ENCODE results near the gene LAS1L. TPM values are rescaled to one million over a fixed set of nuclear protein-coding genes. Genes with fewer than 3 reads are reported as not detected.

Gene LAS1L
- total RNA-seq: 10 to 100 TPM; 17.2 to 31.1 (median 23.6) TPM
- long read RNA-seq, donor 1, transcript LAS1L-203 (14 exons, 2,439 nt): minor isoform, 8 of 51 reads
- long read RNA-seq, donor 1, transcript LAS1L-202 (13 exons, 2,386 nt): major isoform, 23 of 51 reads
- long read RNA-seq, donor 1, partial matches to known transcripts: 4 of 51 reads
- long read RNA-seq, donor 1, other reads (novel, unspliced or antisense): 15 of 51 reads
- long read RNA-seq, donor 2, transcript LAS1L-202 (13 exons, 2,386 nt): major isoform, 5 of 22 reads
- long read RNA-seq, donor 2, partial matches to known transcripts: 14 of 22 reads
- long read RNA-seq, donor 2, other reads (novel, unspliced or antisense): 3 of 22 reads

GRCh38 chrX:65534450-65535292 lies at the start of gene LAS1L:
Gene LAS1L, minus strand, starts transcription at chrX:65534787. Its CDS starts 72 bp downstream, at chrX:65534715.
- H3K4me1 ChIP-seq (ENCODE audit: low read depth): peaks cover 9% of the 10 kb centered on the region
- TF ChIP-seq CTCF (IDR thresholded peaks at IDR 0.05): no peak
- intact Hi-C loops (cut with DNase I, micrococcal nuclease): no loop called here

GRCh38 chrX:65582450-65583082 lies 48.0 kb upstream of the LAS1L start:
- Histone ChIP-seq H3K4me1 (ENCODE audit: low read depth) (no peaks in the 10 kb centered on the region), H3K4me3 (no peak overlapping the region), H3K9me3 (no peaks in the 10 kb centered on the region), H3K36me3 (ENCODE audit: low read depth) (no peaks in the 10 kb centered on the region)
- intact Hi-C loops (cut with DNase I, micrococcal nuclease): loop anchor here (10.0 kb wide), 1 partner anchor 402 kb away; no protein-coding TSS in a partner anchor
- DNase-seq: no peak
- ATAC-seq: no peak
- no peak for TF ChIP-seq CTCF (IDR thresholded peaks at IDR 0.05)

More at GRCh38 chrX:65534450-65535292, at the start of gene LAS1L:
- H3K9me3 ChIP-seq: no peaks in the 10 kb centered on the region
- no peaks in the 10 kb centered on the region for H3K36me3 ChIP-seq (ENCODE audit: low read depth)
- DNase-seq (peak; percentile 90 to 92 (median 91)), ATAC-seq (peak; percentile 99)
- H3K4me3 ChIP-seq: peak within 1 kb of the TSS; percentile 36

GRCh38 chrX:65581661-65582339 lies 47.2 kb upstream of the LAS1L start:
- ATAC-seq: peak; percentile 95
- intact Hi-C loops (cut with DNase I, micrococcal nuclease): loop anchor here (10.0 kb wide), 1 partner anchor 403 kb away; no protein-coding TSS in a partner anchor
- Histone ChIP-seq H3K9me3 (no peaks in the 10 kb centered on the region), H3K4me1 (ENCODE audit: low read depth) (no peaks in the 10 kb centered on the region), H3K4me3 (no peak overlapping the region), H3K36me3 (ENCODE audit: low read depth) (no peaks in the 10 kb centered on the region)
- DNase-seq: peak in 2 of 3 donors; percentile 37 to 72
- TF ChIP-seq CTCF (IDR thresholded peaks at IDR 0.05): peak; percentile 30

GRCh38 chrX:65578346-65578745 lies 43.8 kb upstream of the LAS1L start:
- intact Hi-C loops (cut with DNase I, micrococcal nuclease): no loop called here
- TF ChIP-seq CTCF (IDR thresholded peaks at IDR 0.05): no peak
- H3K4me3 ChIP-seq: no peak overlapping the region

GRCh38 chrX:65576160-65576559 lies 41.6 kb upstream of the LAS1L start:
- ATAC-seq: no peak
- H3K4me1 ChIP-seq (ENCODE audit: low read depth): no peaks in the 10 kb centered on the region
- H3K4me3 ChIP-seq: no peak overlapping the region
- DNase-seq: no peak
- TF ChIP-seq CTCF (IDR thresholded peaks at IDR 0.05): no peak
- H3K36me3 ChIP-seq (ENCODE audit: low read depth): no peaks in the 10 kb centered on the region
- no peaks in the 10 kb centered on the region for H3K9me3 ChIP-seq
- intact Hi-C loops (cut with DNase I, micrococcal nuclease): no loop called here

More at GRCh38 chrX:65578346-65578745, 43.8 kb upstream of the LAS1L start:
- Histone ChIP-seq H3K4me1 (ENCODE audit: low read depth) (no peaks in the 10 kb centered on the region), H3K9me3 (no peaks in the 10 kb centered on the region), H3K36me3 (ENCODE audit: low read depth) (no peaks in the 10 kb centered on the region)
- no peak for ATAC-seq
- DNase-seq: no peak
